CD4-positive, alpha-beta T cell treated with Interferon gamma for 1 hour (primary cell): ENCODE results near the gene TAT.
A peak's percentile ranks its signal among the peaks of the same experiment; 100 is the strongest.
"Not testable (repeated sequence)": the region's sequence is repeated elsewhere in the genome, so short reads cannot be mapped to it uniquely, and the experiment has no call there.

Experiments
- DNase-seq: peaks from one replicate; pipeline ENCODE4 v3.0.0-alpha.2; 2020

Gene TAT

DNA sequence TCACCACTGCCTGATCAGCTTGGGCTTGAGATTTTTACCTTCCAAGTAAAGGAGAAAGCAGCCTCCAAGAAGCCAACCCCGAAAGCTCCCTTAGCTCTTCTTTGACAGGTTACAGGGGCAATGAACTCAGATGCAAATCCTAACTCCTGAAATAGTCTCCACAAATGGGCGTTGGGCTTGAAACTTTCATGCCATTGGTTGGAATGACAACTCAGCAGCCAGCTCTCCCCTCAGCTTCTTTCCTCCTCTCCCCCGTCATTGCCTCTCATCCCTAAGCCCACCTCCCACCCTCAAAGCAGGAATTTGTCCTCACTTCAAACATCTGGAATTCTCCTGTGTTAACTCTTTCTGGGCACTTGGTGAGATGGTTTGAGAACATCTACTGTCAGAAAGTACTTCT lies at the start of gene TAT:
Gene TAT (minus strand): TSS at position 122 of the 400 bp plus-strand sequence. CDS start 677 bp downstream, outside the sequence.
- DNase-seq = no peak

DNA sequence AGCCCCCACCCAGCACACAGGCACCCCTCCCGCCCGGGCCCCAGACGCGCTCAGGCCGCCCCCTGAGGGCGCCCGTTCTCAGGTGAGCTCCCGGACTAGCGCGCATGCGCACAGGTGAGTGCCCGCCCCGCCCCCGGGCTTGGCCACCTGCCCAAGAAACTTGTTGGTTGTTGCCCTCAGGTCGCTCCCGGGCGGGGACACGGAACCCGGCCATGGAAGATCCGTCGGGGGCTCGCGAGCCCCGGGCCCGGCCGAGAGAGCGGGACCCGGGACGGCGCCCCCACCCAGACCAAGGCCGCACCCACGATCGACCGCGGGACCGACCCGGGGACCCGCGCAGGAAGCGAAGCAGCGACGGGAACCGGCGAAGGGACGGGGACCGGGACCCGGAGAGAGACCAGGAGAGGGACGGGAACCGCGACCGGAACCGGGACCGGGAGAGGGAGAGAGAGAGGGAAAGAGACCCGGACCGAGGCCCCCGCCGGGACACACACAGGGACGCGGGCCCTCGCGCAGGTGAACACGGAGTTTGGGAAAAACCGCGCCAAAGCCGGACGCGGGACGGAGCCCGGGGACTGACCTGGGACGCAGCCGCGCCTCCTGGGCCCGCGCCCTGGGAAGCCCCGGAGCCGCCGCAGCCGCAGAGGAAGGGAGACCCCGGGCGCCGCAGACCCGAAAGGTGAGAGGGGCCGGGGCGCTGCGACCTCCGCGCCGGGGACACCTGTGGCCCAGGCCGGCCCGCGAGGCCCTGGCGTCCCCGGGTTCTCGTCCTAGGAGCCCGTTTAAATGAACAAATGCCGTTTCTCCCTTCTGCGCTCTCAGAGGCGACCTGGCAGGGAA lies 49.3 kb upstream of the TAT start, which contains the start of gene MARVELD3:
Gene MARVELD3 (plus strand): TSS at position 167 of the 840 bp plus-strand sequence. CDS start 46 bp downstream, at position 213.
- no peak for DNase-seq

DNA sequence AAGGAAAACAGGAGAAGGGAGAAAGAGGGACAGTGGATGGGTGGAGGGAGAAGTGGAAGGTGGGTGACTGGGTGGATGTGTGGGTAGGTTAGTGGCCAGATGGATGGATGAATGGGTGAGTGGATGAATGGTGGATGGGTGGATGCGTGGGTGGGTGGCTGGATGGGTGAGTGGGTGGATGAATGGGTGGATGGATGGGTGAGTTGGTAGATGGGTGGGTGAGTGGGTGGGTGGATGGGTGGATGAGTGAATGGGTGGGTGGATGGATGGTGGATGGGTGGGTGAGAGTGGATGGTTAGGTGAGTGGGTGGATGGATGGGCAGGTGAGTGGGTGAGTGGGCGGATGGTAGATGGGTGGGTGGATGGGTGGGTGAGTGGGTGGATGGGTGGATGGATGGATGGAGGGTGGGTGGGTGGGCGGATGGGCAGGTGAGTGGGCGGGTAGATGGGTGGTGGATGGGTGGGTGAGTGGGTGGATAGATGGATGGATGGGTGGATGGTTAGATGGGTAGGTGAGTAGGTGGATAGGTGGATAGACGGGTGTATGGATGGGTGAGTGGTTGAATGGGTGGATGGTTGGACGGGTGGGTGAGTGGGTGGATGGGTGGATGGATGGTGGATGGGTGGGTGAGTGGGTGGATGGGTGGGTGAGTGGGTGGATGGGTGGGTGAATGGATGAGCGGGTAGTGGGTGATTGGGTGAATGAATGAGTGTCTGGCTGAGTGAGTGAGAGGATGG lies 48.4 kb upstream of the TAT start:
- no peak for DNase-seq

DNA sequence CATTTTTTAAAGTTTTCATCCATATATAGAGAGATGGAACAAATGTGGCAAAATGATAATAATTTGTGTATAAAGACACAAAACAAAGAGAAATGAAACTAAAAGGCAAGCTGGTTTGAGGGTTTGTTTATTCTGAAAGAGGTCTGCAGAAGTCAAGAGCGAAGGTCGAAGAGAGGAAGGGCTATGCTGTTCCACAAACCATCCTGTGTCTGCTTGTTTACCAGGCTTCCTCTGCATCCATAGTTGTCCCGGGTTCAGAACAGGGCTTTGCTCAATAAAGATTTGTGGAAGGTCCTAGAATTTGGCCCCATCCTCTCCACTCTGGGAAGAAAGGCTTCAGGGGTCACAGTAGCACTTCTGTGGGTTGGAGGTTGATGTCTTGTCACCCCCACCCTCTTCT lies 46.7 kb upstream of the TAT start:
- no peak for DNase-seq

DNA sequence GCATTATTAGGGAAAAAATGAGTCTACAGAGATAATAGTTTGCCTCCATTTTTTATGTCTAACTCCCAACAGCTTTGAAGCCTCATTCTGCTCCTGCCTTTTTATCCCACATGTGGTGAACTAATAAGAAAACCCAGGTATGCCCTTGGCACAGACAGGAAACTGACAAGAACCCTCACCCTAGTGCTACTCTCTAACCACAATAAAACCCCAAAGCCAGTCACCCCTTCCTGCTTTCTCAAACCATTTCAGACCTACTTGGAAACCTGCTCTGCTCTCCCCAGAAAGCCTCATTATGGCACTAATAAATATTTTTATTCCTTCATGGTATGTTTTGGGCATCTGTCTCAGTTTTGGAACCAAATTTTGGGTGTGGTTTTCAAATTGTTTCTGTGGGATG lies 45.2 kb upstream of the TAT start:
- no peak for DNase-seq

DNA sequence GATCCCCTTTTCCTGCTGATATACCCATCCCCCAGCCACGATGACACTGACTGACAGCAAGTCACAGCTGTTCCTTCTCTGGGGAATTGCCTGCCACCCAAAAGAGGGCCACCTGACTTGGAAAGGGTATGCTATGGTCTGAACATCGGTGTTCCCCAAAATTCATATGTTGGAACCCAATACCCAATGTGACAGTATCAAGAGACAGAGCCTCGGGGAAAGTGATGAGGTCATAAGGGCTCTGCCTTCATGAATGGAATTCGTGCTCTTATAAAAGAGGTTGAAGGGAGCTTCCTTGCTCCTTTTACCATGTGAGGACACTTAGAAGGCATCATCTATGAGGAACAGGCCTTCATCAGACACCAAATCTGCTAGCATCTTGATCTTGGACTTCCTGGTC lies 41.5 kb upstream of the TAT start:
- no peak for DNase-seq

DNA sequence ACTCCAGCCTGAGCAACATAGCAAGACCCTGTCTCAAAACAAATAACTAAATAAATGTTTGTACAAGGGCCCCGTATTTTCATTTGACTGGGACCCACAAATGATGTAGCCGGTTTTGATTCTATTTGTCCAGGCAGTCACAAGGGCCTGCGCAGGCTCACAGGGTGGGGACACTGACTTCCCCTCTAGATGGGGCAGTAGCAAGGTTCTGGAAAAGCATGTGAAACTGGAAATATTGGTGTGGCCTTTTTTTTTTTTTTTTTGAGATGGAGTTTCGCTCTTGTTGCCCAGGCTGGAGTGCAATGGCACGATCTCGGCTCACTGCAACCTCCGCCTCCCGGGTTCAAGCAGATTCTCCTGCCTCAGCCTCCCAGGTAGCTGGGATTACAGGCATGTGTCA lies 38.1 kb upstream of the TAT start:
- DNase-seq = not testable (repeated sequence)

DNA sequence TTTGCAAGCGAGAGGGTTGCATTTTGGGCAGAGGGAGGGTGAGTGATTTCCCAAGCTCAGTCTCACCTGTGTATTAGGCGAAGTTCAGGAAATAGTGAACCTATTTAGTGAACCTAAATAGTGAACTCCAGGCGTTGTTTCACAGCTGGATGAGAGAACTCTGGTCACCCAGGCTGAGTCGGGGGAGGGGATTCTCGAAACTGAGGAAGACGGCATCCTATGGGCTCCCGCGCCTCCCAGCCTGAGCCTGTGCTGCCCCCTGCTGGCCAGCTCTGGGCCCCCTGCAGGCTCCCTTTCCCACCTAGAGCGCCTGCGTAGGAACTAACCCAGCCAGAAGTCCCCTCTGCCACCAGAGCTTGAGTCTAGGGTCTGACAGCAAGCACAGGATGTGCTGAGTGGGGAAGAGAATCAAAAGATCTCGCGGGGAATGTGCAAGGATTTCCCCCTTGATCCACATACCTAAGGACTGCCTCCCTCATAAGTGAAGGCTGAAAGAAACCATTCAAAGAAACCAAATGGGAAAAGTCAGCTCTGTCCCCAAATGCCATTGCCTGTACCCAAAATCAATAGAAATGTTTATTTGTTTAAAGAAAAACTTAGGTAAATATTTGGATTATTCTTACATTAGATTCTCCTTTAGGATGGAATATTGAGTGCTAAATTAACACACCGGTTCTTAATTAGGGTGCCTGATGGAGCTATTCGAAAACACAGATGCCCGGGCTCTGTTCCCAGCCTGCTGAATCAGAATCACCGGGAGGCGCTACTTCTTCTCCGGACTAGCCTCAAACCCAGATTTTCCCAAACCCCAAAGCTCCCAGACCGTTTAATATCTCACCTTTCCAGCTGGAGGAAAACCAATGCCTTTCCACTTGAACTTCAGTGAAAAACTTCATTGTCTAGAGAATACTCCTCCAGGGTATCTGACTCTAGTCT lies 34.3 kb upstream of the TAT start:
- peak; percentile 65 for DNase-seq

DNA sequence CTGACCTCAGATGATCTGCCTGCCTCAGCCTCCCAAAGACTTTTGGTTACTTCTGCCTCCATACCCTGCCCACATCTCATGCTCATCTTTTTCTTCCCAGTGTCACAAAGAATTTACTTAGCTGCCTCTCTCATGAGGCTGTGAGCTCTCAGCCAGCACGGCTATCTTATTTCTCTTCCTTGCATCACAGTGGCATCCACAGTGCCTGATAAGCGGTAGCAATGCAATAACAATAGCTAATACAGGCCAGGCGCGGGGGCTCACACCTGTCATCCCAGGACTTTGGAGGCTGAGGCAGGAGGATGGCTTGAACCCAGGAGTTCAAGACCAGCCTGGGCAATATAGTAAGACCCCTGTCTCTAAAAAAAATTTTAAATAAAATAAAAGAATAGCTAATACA lies 33.6 kb upstream of the TAT start:
- no peak for DNase-seq

DNA sequence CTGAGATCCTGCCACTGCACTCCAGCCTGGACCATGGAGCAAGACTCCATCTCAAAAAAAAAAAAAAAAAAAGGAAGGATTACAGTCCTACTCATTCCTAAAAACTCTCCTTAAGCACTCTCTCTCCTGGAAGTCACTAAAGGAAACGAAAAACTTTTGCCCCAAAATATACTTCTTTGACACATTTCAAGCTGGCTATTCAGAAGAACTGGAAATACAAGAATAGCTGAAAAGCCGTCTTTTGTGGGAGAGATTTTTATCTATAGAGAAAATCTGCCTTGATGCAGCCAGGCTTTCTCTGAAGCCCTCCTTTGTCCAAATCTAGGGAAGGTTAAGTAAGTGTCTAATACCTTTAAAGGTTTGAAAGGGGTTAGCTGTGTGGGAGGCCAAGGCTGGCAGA lies 32.2 kb upstream of the TAT start:
- DNase-seq = no peak

DNA sequence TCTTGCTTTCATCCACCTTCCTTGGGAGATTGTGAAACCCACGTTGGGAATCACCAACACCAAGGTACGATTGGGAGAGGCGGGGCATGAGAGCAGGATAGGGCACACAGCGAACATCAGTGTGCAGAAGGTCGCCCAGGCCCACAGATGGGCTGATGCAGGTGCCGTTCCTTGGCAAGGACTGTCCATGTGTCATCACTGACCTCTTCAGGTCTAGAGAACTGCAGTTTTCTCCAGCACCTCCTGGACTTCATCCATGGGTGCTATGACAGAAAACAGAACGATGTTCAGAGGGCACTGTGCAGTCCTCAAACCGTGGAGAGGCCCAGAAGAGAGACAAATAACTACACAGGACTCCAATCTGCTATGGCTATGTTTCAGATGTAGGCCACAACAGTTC lies 23.9 kb upstream of the TAT start:
- no peak for DNase-seq

DNA sequence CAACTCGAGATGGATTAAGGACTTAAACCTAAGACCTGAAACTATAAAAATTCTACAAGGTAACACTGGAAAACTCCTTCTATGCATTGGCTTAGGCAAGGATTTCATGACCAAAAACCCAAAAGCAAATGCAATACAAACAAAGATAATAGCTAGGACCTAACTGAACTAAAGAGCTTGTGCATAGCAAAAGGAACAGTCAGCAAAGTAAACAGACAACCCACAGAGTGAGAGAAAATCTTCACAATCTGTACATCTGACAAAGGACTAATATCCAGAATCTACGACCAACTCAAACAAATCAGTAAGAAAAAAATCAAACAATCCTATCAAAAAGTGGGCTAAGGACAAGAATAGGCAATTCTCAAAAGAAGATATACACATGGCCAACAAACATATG lies 21.5 kb upstream of the TAT start:
- DNase-seq = not testable (repeated sequence)

DNA sequence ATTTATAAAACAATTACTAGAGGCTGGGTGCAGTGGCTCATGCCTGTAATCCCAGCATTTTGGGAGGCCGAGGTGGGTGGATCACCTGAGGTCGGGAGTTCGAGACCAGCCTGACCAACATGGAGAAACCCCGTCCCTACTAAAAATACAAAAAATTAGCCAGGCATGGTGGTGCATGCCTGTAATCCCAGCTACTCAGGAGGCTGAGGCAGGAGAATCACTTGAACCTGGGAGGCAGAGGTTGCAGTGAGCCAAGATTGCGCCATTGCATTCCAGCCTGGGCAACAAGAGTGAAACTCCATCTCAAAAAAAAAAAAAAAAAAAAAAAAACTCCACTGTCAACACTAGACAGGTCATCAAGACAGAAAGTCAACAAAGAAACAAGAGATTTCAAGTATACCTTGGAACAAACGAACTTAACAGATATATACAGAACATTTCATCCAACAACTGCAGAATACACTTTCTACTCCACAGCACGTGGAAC lies 18.5 kb upstream of the TAT start:
- not testable (repeated sequence) for DNase-seq

DNA sequence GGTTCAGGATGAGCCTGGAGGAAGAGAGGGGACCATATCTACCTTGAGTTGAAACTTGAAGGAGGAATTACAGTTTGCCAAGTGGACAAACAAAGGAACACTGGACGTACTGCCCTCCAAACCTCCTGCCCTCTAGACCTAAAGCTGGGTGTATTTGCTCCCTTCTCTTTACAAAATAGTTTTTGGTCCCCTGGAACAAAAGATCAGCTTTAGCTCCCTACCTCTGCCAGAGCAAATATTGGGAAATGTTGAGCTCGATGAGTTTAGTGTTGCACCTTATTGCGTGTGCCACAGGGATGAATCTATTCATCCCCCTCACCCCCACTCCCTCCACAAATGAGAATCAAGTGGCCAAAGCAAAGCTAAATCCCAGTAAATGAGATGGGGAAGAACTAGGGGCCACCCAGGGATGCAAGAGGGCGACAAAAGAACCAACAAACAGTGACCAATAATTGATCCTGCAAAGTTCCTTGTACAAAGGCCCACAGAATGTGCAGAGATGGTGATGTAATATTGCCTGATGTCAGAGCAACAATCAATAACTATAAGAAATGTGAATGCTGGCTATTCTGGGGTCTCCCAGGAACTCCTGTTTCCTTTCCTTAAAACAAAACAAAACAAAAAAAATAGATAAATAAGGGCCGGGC lies 17.2 kb upstream of the TAT start:
- no peak for DNase-seq

DNA sequence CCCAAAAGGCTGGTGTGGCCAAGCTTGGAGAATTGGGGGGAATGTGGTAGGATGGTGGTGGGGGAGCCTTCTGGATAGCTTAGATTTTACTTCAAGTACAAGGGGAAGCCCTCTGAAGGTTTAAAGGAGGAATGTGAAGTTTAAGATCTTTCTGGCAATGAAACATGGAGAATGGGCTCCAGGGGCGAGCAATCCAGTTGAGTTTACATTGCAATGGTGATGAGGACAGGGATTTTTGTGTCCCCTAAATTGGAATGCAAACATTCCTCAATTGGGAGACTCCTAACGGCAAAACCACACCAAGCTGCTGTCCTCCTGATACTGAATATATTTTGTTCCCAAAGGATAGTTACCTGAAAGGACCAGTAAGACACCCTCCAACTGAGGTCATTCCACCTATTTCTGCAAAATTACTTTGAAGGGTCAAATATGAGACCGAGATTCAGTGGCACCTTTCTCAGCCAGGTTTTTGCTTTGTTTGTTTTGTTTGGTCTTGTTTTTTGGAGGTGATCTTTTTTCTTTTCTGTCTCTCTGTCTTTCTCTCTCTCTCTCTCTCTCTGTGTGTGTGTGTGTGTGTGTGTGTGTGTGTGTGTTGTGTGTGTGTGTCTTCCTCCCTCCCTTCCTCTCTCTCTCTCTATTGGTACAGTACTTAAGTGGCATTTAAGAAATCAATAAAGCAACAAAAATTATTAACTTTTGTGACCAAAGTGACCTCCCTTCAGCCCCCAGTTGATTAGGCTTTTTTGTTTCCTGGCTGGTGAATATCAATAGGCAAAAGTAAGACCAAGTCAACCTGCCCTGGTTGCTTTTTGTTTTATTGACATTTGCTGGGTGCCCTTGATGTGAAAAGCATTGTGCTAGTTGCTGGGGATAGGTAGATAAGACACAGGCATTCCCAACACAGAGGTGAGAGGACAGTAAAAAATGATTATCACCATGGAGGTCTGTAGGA lies 16.4 kb upstream of the TAT start:
- DNase-seq = no peak

DNA sequence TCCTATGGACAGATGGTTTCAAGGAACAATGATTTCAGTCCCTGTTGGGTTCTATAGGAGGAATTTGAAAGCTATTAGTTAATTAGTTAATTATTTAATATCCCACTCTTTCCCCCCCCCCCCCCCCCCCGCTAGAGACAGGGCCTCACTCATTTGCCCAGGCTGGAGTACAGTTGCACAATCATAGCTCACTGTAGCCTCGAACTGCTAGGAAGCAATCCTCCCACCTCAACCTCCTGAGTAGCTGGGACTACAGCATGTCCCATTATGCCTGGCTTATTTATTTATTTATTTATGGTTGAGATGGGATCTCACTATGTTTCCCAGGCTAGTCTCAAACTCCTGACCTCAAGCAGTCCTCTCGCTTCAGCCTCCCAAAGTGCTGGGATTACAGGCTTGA lies 15.0 kb upstream of the TAT start:
- DNase-seq = no peak

DNA sequence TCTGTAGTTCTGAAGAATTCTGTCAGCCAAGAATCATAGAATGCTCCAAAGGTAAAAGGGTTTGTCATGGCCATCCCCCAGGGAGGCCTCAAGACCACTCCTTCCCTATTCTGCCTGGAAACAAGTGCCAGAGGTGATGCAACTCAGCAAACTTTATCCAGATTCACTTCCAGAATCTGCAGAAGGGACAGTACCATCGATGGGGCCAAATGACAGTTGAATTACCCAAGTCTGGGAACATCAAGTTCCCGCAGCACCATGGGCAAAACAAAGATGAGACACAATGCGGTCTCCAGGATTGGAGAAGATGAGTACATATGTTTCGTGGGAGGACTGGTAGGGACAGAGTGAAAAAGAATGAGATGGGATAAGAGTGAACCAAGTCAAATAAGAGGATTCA lies 13.7 kb upstream of the TAT start:
- DNase-seq = no peak

DNA sequence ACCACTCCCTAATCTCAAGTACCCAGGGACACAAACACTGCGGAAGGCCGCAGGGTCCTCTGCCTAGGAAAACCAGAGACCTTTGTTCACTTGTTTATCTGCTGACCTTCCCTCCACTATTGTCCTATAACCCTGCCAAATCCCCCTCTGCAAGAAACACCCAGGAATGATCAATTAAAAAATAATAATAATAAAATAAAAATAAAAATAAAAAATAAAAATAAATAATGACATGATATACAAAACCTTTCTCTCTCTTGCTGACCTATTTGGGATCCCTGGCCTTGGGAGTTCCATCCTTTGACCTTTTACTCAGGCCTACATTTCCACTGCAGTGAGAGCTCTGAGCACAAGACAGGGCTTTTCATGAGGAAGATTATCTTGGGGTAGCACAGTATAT lies 13.2 kb upstream of the TAT start:
- not testable (repeated sequence) for DNase-seq

DNA sequence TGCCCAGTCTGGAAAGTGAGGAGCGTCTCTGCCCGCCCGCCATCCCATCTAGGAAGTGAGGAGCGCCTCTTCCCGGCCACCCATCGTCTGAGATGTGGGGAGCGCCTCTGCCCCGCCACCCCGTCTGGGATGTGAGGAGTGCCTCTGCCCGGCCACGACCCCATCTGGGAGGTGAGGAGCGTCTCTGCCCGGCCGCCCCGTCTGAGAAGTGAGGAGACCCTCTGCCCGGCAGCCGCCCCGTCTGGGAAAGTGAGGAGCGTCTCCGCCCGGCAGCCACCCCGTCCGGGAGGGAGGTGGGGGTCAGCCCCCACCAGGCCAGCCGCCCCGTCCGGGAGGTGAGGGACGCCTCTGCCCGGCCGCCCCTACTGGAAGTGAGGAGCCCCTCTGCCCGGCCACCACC lies 12.4 kb upstream of the TAT start:
- DNase-seq = not testable (repeated sequence)

DNA sequence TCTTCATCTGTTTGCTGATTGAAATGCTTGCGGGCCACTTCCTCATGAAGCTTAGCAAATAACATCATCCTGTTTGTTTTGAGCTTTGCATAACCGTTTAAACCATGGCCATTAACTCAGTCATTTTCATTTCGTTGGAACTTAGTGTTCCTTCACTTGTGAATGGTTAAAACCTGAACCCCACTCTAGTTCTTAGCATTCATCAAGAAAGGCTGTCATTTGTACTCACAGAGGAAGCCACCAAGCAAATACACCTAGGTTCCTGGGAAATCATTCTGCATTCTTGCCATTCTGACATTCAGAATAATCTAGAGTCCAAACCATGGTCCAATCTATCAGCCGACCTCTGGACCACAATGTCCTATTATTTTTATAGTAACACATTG lies 8.4 kb upstream of the TAT start:
- DNase-seq = no peak
